IPS-20b (cell line): ENCODE measurements around the gene NUMB.
"Not testable (repeated sequence)": the region's sequence is repeated elsewhere in the genome, so short reads cannot be mapped to it uniquely, and the experiment has no call there.

ENCODE experiments used
- H3K27ac ChIP-seq: one replicate; pipeline ENCODE4 v1.5.1; 2013; ENCODE audit warnings: low read length
- H3K27me3 ChIP-seq: 2 replicates; pipeline ENCODE4 v1.6.1; 2013; ENCODE audit warnings: mild to moderate bottlenecking, low read length, inconsistent platforms; ENCODE audit not compliant: insufficient read depth
- H3K36me3 ChIP-seq: 2 replicates; pipeline ENCODE4 v1.6.1; 2013; ENCODE audit warnings: low read depth, mild to moderate bottlenecking, inconsistent platforms, low read length, moderate library complexity; ENCODE audit not compliant: insufficient read depth
- H3K4me1 ChIP-seq: 2 replicates; pipeline ENCODE4 v1.6.1; 2013; ENCODE audit warnings: mild to moderate bottlenecking, control low read depth, inconsistent platforms, low read length, moderate library complexity; ENCODE audit not compliant: insufficient read depth
- H3K4me3 ChIP-seq: 2 replicates; pipeline ENCODE4 v1.5.1; 2013; ENCODE audit warnings: mild to moderate bottlenecking, low read length, inconsistent platforms
- H3K9ac ChIP-seq: 2 replicates; pipeline ENCODE4 v1.6.1; 2013; ENCODE audit warnings: low read depth, mild to moderate bottlenecking, inconsistent platforms, low read length, moderate library complexity
- H3K9me3 ChIP-seq: 2 replicates; pipeline ENCODE4 v1.6.1; 2013; ENCODE audit warnings: mild to moderate bottlenecking, low read depth, low read length, inconsistent platforms; ENCODE audit not compliant: insufficient read depth

NUMB gene

GRCh38 chr14:73339846-73340595 lies 118.3 kb downstream of the NUMB start:
- no peaks in the 10 kb centered on the region for H3K36me3 ChIP-seq
- H3K4me3 ChIP-seq: no peak overlapping the region
- H3K27ac ChIP-seq: no peak overlapping the region
- no peaks in the 10 kb centered on the region for H3K9me3 ChIP-seq
- H3K4me1 ChIP-seq: peaks cover 6% of the 10 kb centered on the region; the same call in 1 of the 2 replicates
- H3K27me3 ChIP-seq: no peaks in the 10 kb centered on the region
- no peak overlapping the region for H3K9ac ChIP-seq

- no peak overlapping the region for H3K27ac ChIP-seq
- H3K36me3 ChIP-seq: no peaks in the 10 kb centered on the region
- peaks cover 6% of the 10 kb centered on the region; the same call in 1 of the 2 replicates for H3K4me1 ChIP-seq
- H3K4me3 ChIP-seq: no peak overlapping the region
- no peak overlapping the region for H3K9ac ChIP-seq
- H3K27me3 ChIP-seq: no peaks in the 10 kb centered on the region
- H3K9me3 ChIP-seq: no peaks in the 10 kb centered on the region
These were observed 119.1 kb downstream of the NUMB start for GRCh38 chr14:73339206-73339605.

GRCh38 chr14:73338551-73338950 lies 119.8 kb downstream of the NUMB start:
- Histone ChIP-seq H3K36me3 (no peaks in the 10 kb centered on the region), H3K4me1 (peaks cover 6% of the 10 kb centered on the region; the same call in 1 of the 2 replicates), H3K27me3 (no peaks in the 10 kb centered on the region)

GRCh38 chr14:73333031-73333430 lies 125.3 kb downstream of the NUMB start:
- Histone ChIP-seq H3K36me3 (no peaks in the 10 kb centered on the region), H3K9me3 (no peaks in the 10 kb centered on the region), H3K27ac (no peak overlapping the region), H3K27me3 (no peaks in the 10 kb centered on the region), H3K4me1 (no peaks in the 10 kb centered on the region), H3K9ac (no peak overlapping the region), H3K4me3 (no peak overlapping the region)

More at GRCh38 chr14:73338551-73338950, 119.8 kb downstream of the NUMB start:
- Histone ChIP-seq H3K4me3 (no peak overlapping the region), H3K9me3 (no peaks in the 10 kb centered on the region), H3K27ac (no peak overlapping the region), H3K9ac (no peak overlapping the region)

GRCh38 chr14:73325630-73326299 lies 132.6 kb downstream of the NUMB start:
- Histone ChIP-seq H3K9me3 (no peaks in the 10 kb centered on the region), H3K27ac (no peak overlapping the region), H3K27me3 (no peaks in the 10 kb centered on the region), H3K9ac (no peak overlapping the region), H3K36me3 (peaks cover 5% of the 10 kb centered on the region; the same call in 1 of the 2 replicates), H3K4me3 (no peak overlapping the region), H3K4me1 (peaks cover 6% of the 10 kb centered on the region; the same call in 1 of the 2 replicates)

GRCh38 chr14:73325063-73325462 lies 133.3 kb downstream of the NUMB start:
- Histone ChIP-seq H3K27ac (no peak overlapping the region), H3K9ac (no peak overlapping the region), H3K9me3 (no peaks in the 10 kb centered on the region), H3K27me3 (no peaks in the 10 kb centered on the region), H3K4me3 (no peak overlapping the region), H3K4me1 (peaks cover 6% of the 10 kb centered on the region; the same call in 1 of the 2 replicates), H3K36me3 (peaks cover 5% of the 10 kb centered on the region; the same call in 1 of the 2 replicates)

GRCh38 chr14:73324533-73324932 lies 133.8 kb downstream of the NUMB start:
- H3K9ac ChIP-seq: no peak overlapping the region
- no peaks in the 10 kb centered on the region for H3K27me3 ChIP-seq
- H3K9me3 ChIP-seq: no peaks in the 10 kb centered on the region
- no peak overlapping the region for H3K27ac ChIP-seq
- H3K4me1 ChIP-seq: peaks cover 6% of the 10 kb centered on the region; the same call in 1 of the 2 replicates
- peaks cover 5% of the 10 kb centered on the region; the same call in 1 of the 2 replicates for H3K36me3 ChIP-seq
- H3K4me3 ChIP-seq: no peak overlapping the region

- no peak overlapping the region for H3K27ac ChIP-seq
- peaks cover 5% of the 10 kb centered on the region; the same call in 1 of the 2 replicates for H3K36me3 ChIP-seq
- no peak overlapping the region for H3K9ac ChIP-seq
- H3K4me1 ChIP-seq: peaks cover 6% of the 10 kb centered on the region; the same call in 1 of the 2 replicates
- H3K4me3 ChIP-seq: no peak overlapping the region
- H3K9me3 ChIP-seq: no peaks in the 10 kb centered on the region
- no peaks in the 10 kb centered on the region for H3K27me3 ChIP-seq
These were observed 134.4 kb downstream of the NUMB start for GRCh38 chr14:73323896-73324399.

GRCh38 chr14:73313151-73313550 lies 145.2 kb downstream of the NUMB start:
- Histone ChIP-seq H3K9ac (no peak overlapping the region), H3K4me1 (peaks cover 5% of the 10 kb centered on the region; the same call in 1 of the 2 replicates), H3K36me3 (no peaks in the 10 kb centered on the region), H3K27me3 (no peaks in the 10 kb centered on the region), H3K9me3 (no peaks in the 10 kb centered on the region), H3K4me3 (no peak overlapping the region), H3K27ac (no peak overlapping the region)

- no peak overlapping the region for H3K4me3 ChIP-seq
- no peak overlapping the region for H3K9ac ChIP-seq
- H3K36me3 ChIP-seq: no peaks in the 10 kb centered on the region
- H3K4me1 ChIP-seq: peaks cover 5% of the 10 kb centered on the region; the same call in 1 of the 2 replicates
- no peaks in the 10 kb centered on the region for H3K27me3 ChIP-seq
- no peaks in the 10 kb centered on the region for H3K9me3 ChIP-seq
- H3K27ac ChIP-seq: no peak overlapping the region
These were observed 145.7 kb downstream of the NUMB start for GRCh38 chr14:73312687-73313086.

- no peaks in the 10 kb centered on the region for H3K27me3 ChIP-seq
- H3K9me3 ChIP-seq: no peaks in the 10 kb centered on the region
- no peaks in the 10 kb centered on the region for H3K36me3 ChIP-seq
- H3K4me1 ChIP-seq: peaks cover 4% of the 10 kb centered on the region; the same call in 1 of the 2 replicates
- H3K27ac ChIP-seq: no peak overlapping the region
- no peak overlapping the region for H3K9ac ChIP-seq
- H3K4me3 ChIP-seq: no peak overlapping the region
These were observed 146.7 kb downstream of the NUMB start for GRCh38 chr14:73311708-73312030.

GRCh38 chr14:73309207-73309606 lies 149.1 kb downstream of the NUMB start:
- not testable (repeated sequence) for H3K9me3 ChIP-seq, H3K4me1 ChIP-seq, H3K36me3 ChIP-seq, H3K27ac ChIP-seq, H3K9ac ChIP-seq, H3K27me3 ChIP-seq, H3K4me3 ChIP-seq
